ENCODE results near the gene CELF1. TPM values are rescaled to one million over a fixed set of nuclear protein-coding genes. Genes with fewer than 3 reads are reported as not detected.
A peak's percentile ranks its signal among the peaks of the same experiment; 100 is the strongest.

The CELF1 gene
- total and polyA plus RNA-seq, 2 of the 13 experiments (the other 11 are each of a cell fraction or from before 2014, with no cell fraction given), result 69.0 to 80.1 TPM

- intact Hi-C loops (cut with micrococcal nuclease; ENCODE audit: unreplicated experiment), result no loop called here
- no peak overlapping the region for H3K27ac ChIP-seq (ENCODE audit: extremely low read length, insufficient read depth, low read length)
- no peak overlapping the region for H3K4me3 ChIP-seq (replicated peaks in 1 of 3; ENCODE audit: insufficient read depth in 1 of 3, low read depth in 2 of 3, low read length in 3 of 3)
- DNase-seq (ENCODE audit: low spot score) (no peak), ATAC-seq (no peak), FAIRE-seq (no peak)
- H3K4me1 ChIP-seq (ENCODE audit: insufficient read depth, low read length), result peaks cover 56% of the 10 kb centered on the region
- H3K9ac ChIP-seq (ENCODE audit: insufficient read depth, low read depth, low read length), result no peak overlapping the region
- ChIA-PET POLR2A (interaction anchor here (1.3 kb wide), 1 partner anchor 15 kb away, joined by 4 read pairs; the partner anchor contains the start of gene PSMC3), CTCF (ENCODE audit: low intra/inter-chr PET ratio, low total read pairs) (no interaction called here)
- no peaks in the 10 kb centered on the region for H3K79me2 ChIP-seq (ENCODE audit: insufficient read depth, low read length)
- 95% methylated on average over 8 of the region's 12 CpGs for WGBS (ENCODE audit: low lambda C conversion rate)
- H4K20me1 ChIP-seq (ENCODE audit: insufficient read depth, low read length), result no peaks in the 10 kb centered on the region
- no peak for TF ChIP-seq SMYD3 (CRISPR knock-in tag; IDR thresholded peaks at IDR 0.05)
- peak; percentile 60 for TF ChIP-seq AGO2 (optimal IDR thresholded peaks at IDR 0.05; ENCODE audit: low read depth, low read length)
- no peak overlapping the region for H2AFZ ChIP-seq (ENCODE audit: low read length)
- BruUV-seq (replicated peaks), result no TSS peak
- H3K4me2 ChIP-seq (ENCODE audit: low read depth, low read length), result no peak overlapping the region
- in situ Hi-C loops (cut with HindIII; ENCODE audit: extremely low pct_ligation_motif_present, low pct_unique_long_range_greater_than_20kb), result no loop called here
- no peaks in the 10 kb centered on the region for H3K9me3 ChIP-seq (ENCODE audit: low read length)
- H3K27me3 ChIP-seq (ENCODE audit: control insufficient read depth in 1 of 2, insufficient read depth in 2 of 2, low read length in 2 of 2), result no peaks in the 10 kb centered on the region; a peak in 1 of 5 replicates
- no peaks in the 10 kb centered on the region; a peak in 1 of 5 replicates for H3K36me3 ChIP-seq (replicated peaks in 1 of 2; ENCODE audit: control insufficient read depth in 1 of 2, insufficient read depth in 2 of 2, low read length in 2 of 2)
Observed at GRCh38 chr11:47441421-47441820, 111.5 kb downstream of the CELF1 start.

- no TSS peak for BruUV-seq (replicated peaks)
- Histone ChIP-seq H3K4me3 (replicated peaks in 1 of 3; ENCODE audit: insufficient read depth in 1 of 3, low read depth in 2 of 3, low read length in 3 of 3) (no peak overlapping the region), H3K79me2 (ENCODE audit: insufficient read depth, low read length) (no peaks in the 10 kb centered on the region), H4K20me1 (ENCODE audit: insufficient read depth, low read length) (no peaks in the 10 kb centered on the region), H3K36me3 (replicated peaks in 1 of 2; ENCODE audit: control insufficient read depth in 1 of 2, insufficient read depth in 2 of 2, low read length in 2 of 2) (no peaks in the 10 kb centered on the region; a peak in 1 of 5 replicates), H3K4me1 (ENCODE audit: insufficient read depth, low read length) (peaks cover 69% of the 10 kb centered on the region), H3K4me2 (ENCODE audit: low read depth, low read length) (no peak overlapping the region), H3K27ac (ENCODE audit: extremely low read length, insufficient read depth, low read length) (no peak overlapping the region), H3K9me3 (ENCODE audit: low read length) (no peaks in the 10 kb centered on the region), H3K27me3 (ENCODE audit: control insufficient read depth in 1 of 2, insufficient read depth in 2 of 2, low read length in 2 of 2) (no peaks in the 10 kb centered on the region; a peak in 1 of 5 replicates), H3K9ac (ENCODE audit: insufficient read depth, low read depth, low read length) (no peak overlapping the region), H2AFZ (ENCODE audit: low read length) (no peak overlapping the region)
- CTCF ChIA-PET (ENCODE audit: low intra/inter-chr PET ratio, low total read pairs), result no interaction called here
- DNase-seq (ENCODE audit: low spot score), result peak; percentile 74
- FAIRE-seq, result peak; percentile 26
- intact Hi-C loops (cut with micrococcal nuclease; ENCODE audit: unreplicated experiment), result no loop called here
- 81% methylated on average over 2 of the region's 2 CpGs for WGBS (ENCODE audit: low lambda C conversion rate)
- in situ Hi-C loops (cut with HindIII; ENCODE audit: extremely low pct_ligation_motif_present, low pct_unique_long_range_greater_than_20kb), result no loop called here
- POLR2A ChIA-PET, result interaction anchor here (0.7 to 1.3 kb wide), 2 partner anchors 13 to 15 kb away, joined by 4 read pairs; partner anchors contain the start of gene PSMC3
- ATAC-seq, result 0 out of 3 replicates have a peak, but pooled peaks have one; percentile 4
- 0 out of 2 replicates have a peak, but pooled peaks have one; percentile 21 for TF ChIP-seq ZNF24 (IDR thresholded peaks at IDR 0.05)
- TF ChIP-seq POGK (CRISPR knock-in tag; conservative IDR thresholded peaks at IDR 0.05), result no peak
- TF ChIP-seq NONO (IDR thresholded peaks at IDR 0.05), result no peak
- TF ChIP-seq NONO (CRISPR knock-in tag; conservative IDR thresholded peaks at IDR 0.05), result peak; percentile 40; the same call in 1 of the 2 replicates
- no peak for TF ChIP-seq TBP (CRISPR knock-in tag; IDR thresholded peaks at IDR 0.05)
- TF ChIP-seq UBTF (CRISPR knock-in tag; IDR thresholded peaks at IDR 0.05), result 0 out of 2 replicates have a peak, but pooled peaks have one; percentile 35
- no peak for TF ChIP-seq ZUFSP (CRISPR knock-in tag; IDR thresholded peaks at IDR 0.05; ENCODE audit: borderline replicate concordance)
- TF ChIP-seq ESRRA (CRISPR knock-in tag; IDR thresholded peaks at IDR 0.05; ENCODE audit: low read depth), result no peak
- TF ChIP-seq ZNF432 (CRISPR knock-in tag; IDR thresholded peaks at IDR 0.05; ENCODE audit: borderline replicate concordance), result no peak
- TF ChIP-seq ZNF780A (CRISPR knock-in tag; IDR thresholded peaks at IDR 0.05), result no peak
Observed at GRCh38 chr11:47440054-47440476, 112.9 kb downstream of the CELF1 start.
